HEK293 (cell line): ENCODE measurements around the gene GADD45GIP1.

Source experiments
- GLI2 ChIP-seq: fragments of 450-650 bp; formaldehyde crosslinking; IDR thresholded peaks from 2 replicates; pipeline ENCODE4; 2017; ENCODE audit warnings: missing biosample characterization, missing genetic modification characterization, low read depth, borderline replicate concordance
- GLI4 ChIP-seq: fragments of 450-650 bp; formaldehyde crosslinking; IDR thresholded peaks from 2 replicates; pipeline ENCODE4 v1.5.1; 2016; ENCODE audit warnings: missing biosample characterization, missing genetic modification characterization
- HOXC10 ChIP-seq: sonication (generic); formaldehyde crosslinking; IDR thresholded peaks from 2 replicates; pipeline ENCODE4 v1.8.1; 2023; ENCODE audit warnings: mild to moderate bottlenecking, missing genetic modification reagents
- KLF10 ChIP-seq: fragments of 450-650 bp; IDR thresholded peaks from 2 replicates; pipeline ENCODE4 v1.5.1; 2018; ENCODE audit warnings: missing biosample characterization, mild to moderate bottlenecking, missing genetic modification characterization
- MZF1 ChIP-seq: fragments of 450-650 bp; formaldehyde crosslinking; IDR thresholded peaks from 2 replicates; pipeline ENCODE4 v1.5.1; 2017; ENCODE audit warnings: missing biosample characterization, missing genetic modification characterization, borderline replicate concordance
- OSR2 ChIP-seq: fragments of 450-650 bp; formaldehyde crosslinking; IDR thresholded peaks from 2 replicates; pipeline ENCODE4 v1.5.1; 2016; ENCODE audit warnings: missing biosample characterization, missing genetic modification characterization
- OVOL3 ChIP-seq: fragments of 450-650 bp; formaldehyde crosslinking; IDR thresholded peaks from 2 replicates; pipeline ENCODE4 v1.5.1; 2016; ENCODE audit warnings: missing biosample characterization, missing genetic modification characterization
- ZBTB17 ChIP-seq: fragments of 450-650 bp; formaldehyde crosslinking; IDR thresholded peaks from 2 replicates; pipeline ENCODE4 v1.5.1; 2016; ENCODE audit warnings: missing biosample characterization, missing genetic modification characterization
- ZBTB7A ChIP-seq: fragments of 450-650 bp; formaldehyde crosslinking; IDR thresholded peaks from 2 replicates; pipeline ENCODE4 v1.5.1; 2016; ENCODE audit warnings: low read depth, missing biosample characterization, missing genetic modification characterization
- ZBTB8A ChIP-seq: fragments of 450-650 bp; formaldehyde crosslinking; IDR thresholded peaks from 2 replicates; pipeline ENCODE4 v1.5.1; 2016; ENCODE audit warnings: missing biosample characterization, missing genetic modification characterization
- ZNF138 ChIP-seq: fragments of 450-650 bp; formaldehyde crosslinking; IDR thresholded peaks from 2 replicates; pipeline ENCODE4 v1.5.1; 2016; ENCODE audit warnings: missing biosample characterization, missing genetic modification characterization, borderline replicate concordance
- ZNF2 ChIP-seq: fragments of 450-650 bp; formaldehyde crosslinking; IDR thresholded peaks from 2 replicates; pipeline ENCODE4 v1.5.1; 2016; ENCODE audit warnings: missing biosample characterization, missing genetic modification characterization
- ZNF214 ChIP-seq: fragments of 450-650 bp; formaldehyde crosslinking; IDR thresholded peaks from 2 replicates; pipeline ENCODE4 v1.5.1; 2017; ENCODE audit warnings: missing biosample characterization, mild to moderate bottlenecking, missing genetic modification characterization, borderline replicate concordance
- ZNF248 ChIP-seq: fragments of 450-650 bp; formaldehyde crosslinking; IDR thresholded peaks from 2 replicates; pipeline ENCODE4 v1.5.1; 2017; ENCODE audit warnings: missing biosample characterization, missing genetic modification characterization
- ZNF473 ChIP-seq: fragments of 450-650 bp; formaldehyde crosslinking; IDR thresholded peaks from 2 replicates; pipeline ENCODE4 v1.5.1; 2017; ENCODE audit warnings: missing biosample characterization, missing genetic modification characterization
- ZNF521 ChIP-seq: fragments of 450-650 bp; formaldehyde crosslinking; IDR thresholded peaks from 2 replicates; pipeline ENCODE4 v1.5.1; 2017; ENCODE audit warnings: missing biosample characterization, mild to moderate bottlenecking, missing genetic modification characterization
- ZNF529 ChIP-seq: fragments of 450-650 bp; formaldehyde crosslinking; IDR thresholded peaks from 2 replicates; pipeline ENCODE4 v1.5.1; 2017; ENCODE audit warnings: missing genetic modification characterization, missing biosample characterization; ENCODE audit not compliant: insufficient replicate concordance
- ZNF548 ChIP-seq: fragments of 450-650 bp; formaldehyde crosslinking; IDR thresholded peaks from 2 replicates; pipeline ENCODE4 v1.5.1; 2016; ENCODE audit warnings: missing biosample characterization, missing genetic modification characterization
- ZNF555 ChIP-seq: fragments of 450-650 bp; formaldehyde crosslinking; conservative IDR thresholded peaks from 2 replicates; pipeline ENCODE4 v1.5.1; 2017; ENCODE audit warnings: missing biosample characterization, mild to moderate bottlenecking, missing genetic modification characterization, inconsistent platforms
- ZNF561 ChIP-seq: fragments of 450-650 bp; IDR thresholded peaks from 2 replicates; pipeline ENCODE4 v1.5.1; 2018; ENCODE audit warnings: missing biosample characterization, missing genetic modification characterization, borderline replicate concordance
- ZNF629 ChIP-seq: fragments of 450-650 bp; formaldehyde crosslinking; IDR thresholded peaks from 2 replicates; pipeline ENCODE4 v1.5.1; 2017; ENCODE audit warnings: missing biosample characterization, missing genetic modification characterization
- ZNF639 ChIP-seq: fragments of 450-650 bp; formaldehyde crosslinking; IDR thresholded peaks from 2 replicates; pipeline ENCODE4 v1.5.1; 2016; ENCODE audit warnings: missing biosample characterization, missing genetic modification characterization
- ZXDB ChIP-seq: fragments of 450-650 bp; formaldehyde crosslinking; IDR thresholded peaks from 2 replicates; pipeline ENCODE4 v1.5.1; 2016; ENCODE audit warnings: missing biosample characterization, missing genetic modification characterization
- TF ChIP-seq, protein P1 (sequence below): fragments of 450-650 bp; formaldehyde crosslinking; IDR thresholded peaks from 2 replicates; pipeline ENCODE4 v1.5.1; 2017; ENCODE audit warnings: missing biosample characterization, missing genetic modification characterization
- TF ChIP-seq, protein P2 (sequence below): fragments of 450-650 bp; formaldehyde crosslinking; IDR thresholded peaks from 2 replicates; pipeline ENCODE4 v1.5.1; 2017; ENCODE audit warnings: missing biosample characterization, mild to moderate bottlenecking, missing genetic modification characterization, moderate library complexity
- TF ChIP-seq, protein P3 (sequence below): fragments of 450-650 bp; formaldehyde crosslinking; IDR thresholded peaks from 2 replicates; pipeline ENCODE4 v1.5.1; 2016; ENCODE audit warnings: missing biosample characterization, missing genetic modification characterization

The GADD45GIP1 gene

GRCh38 chr19:12992729-12993128, 35.7 kb upstream of the GADD45GIP1 start (continued):
- TF ChIP-seq ZNF2 (tag by site-specific recombination) (no peak), ZBTB7A (no peak), ZNF629 (tag by site-specific recombination) (0 out of 2 replicates have a peak, but pooled peaks have one; percentile 37), MZF1 (tag by site-specific recombination) (no peak; the same call in 1 of the 2 replicates), ZNF529 (tag by site-specific recombination) (no peak), ZBTB8A (tag by site-specific recombination) (peak; percentile 74), GLI4 (tag by site-specific recombination) (no peak), OSR2 (no peak), ZBTB17 (no peak), ZNF248 (tag by site-specific recombination) (no peak), ZNF639 (tag by site-specific recombination) (no peak), ZNF521 (tag by site-specific recombination) (no peak), ZXDB (peak; percentile 61), GLI2 (no peak; the same call in 1 of the 2 replicates), ZNF555 (no peak; the same call in 1 of the 2 replicates), KLF10 (tag by site-specific recombination) (no peak), OVOL3 (tag by site-specific recombination) (no peak), ZNF561 (tag by site-specific recombination) (no peak), ZNF473 (tag by site-specific recombination) (no peak), HOXC10 (CRISPR knock-in tag) (no peak), ZNF138 (tag by site-specific recombination) (no peak), ZNF548 (tag by site-specific recombination) (no peak), ZNF214 (tag by site-specific recombination) (no peak; the same call in 1 of the 2 replicates)
- TF ChIP-seq, protein P1, sequence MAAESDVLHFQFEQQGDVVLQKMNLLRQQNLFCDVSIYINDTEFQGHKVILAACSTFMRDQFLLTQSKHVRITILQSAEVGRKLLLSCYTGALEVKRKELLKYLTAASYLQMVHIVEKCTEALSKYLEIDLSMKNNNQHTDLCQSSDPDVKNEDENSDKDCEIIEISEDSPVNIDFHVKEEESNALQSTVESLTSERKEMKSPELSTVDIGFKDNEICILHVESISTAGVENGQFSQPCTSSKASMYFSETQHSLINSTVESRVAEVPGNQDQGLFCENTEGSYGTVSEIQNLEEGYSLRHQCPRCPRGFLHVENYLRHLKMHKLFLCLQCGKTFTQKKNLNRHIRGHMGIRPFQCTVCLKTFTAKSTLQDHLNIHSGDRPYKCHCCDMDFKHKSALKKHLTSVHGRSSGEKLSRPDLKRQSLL (tag by site-specific recombination), result no peak
- TF ChIP-seq, protein P2, sequence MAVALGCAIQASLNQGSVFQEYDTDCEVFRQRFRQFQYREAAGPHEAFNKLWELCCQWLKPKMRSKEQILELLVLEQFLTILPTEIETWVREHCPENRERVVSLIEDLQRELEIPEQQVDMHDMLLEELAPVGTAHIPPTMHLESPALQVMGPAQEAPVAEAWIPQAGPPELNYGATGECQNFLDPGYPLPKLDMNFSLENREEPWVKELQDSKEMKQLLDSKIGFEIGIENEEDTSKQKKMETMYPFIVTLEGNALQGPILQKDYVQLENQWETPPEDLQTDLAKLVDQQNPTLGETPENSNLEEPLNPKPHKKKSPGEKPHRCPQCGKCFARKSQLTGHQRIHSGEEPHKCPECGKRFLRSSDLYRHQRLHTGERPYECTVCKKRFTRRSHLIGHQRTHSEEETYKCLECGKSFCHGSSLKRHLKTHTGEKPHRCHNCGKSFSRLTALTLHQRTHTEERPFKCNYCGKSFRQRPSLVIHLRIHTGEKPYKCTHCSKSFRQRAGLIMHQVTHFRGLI (tag by site-specific recombination), result no peak
- TF ChIP-seq, protein P3, sequence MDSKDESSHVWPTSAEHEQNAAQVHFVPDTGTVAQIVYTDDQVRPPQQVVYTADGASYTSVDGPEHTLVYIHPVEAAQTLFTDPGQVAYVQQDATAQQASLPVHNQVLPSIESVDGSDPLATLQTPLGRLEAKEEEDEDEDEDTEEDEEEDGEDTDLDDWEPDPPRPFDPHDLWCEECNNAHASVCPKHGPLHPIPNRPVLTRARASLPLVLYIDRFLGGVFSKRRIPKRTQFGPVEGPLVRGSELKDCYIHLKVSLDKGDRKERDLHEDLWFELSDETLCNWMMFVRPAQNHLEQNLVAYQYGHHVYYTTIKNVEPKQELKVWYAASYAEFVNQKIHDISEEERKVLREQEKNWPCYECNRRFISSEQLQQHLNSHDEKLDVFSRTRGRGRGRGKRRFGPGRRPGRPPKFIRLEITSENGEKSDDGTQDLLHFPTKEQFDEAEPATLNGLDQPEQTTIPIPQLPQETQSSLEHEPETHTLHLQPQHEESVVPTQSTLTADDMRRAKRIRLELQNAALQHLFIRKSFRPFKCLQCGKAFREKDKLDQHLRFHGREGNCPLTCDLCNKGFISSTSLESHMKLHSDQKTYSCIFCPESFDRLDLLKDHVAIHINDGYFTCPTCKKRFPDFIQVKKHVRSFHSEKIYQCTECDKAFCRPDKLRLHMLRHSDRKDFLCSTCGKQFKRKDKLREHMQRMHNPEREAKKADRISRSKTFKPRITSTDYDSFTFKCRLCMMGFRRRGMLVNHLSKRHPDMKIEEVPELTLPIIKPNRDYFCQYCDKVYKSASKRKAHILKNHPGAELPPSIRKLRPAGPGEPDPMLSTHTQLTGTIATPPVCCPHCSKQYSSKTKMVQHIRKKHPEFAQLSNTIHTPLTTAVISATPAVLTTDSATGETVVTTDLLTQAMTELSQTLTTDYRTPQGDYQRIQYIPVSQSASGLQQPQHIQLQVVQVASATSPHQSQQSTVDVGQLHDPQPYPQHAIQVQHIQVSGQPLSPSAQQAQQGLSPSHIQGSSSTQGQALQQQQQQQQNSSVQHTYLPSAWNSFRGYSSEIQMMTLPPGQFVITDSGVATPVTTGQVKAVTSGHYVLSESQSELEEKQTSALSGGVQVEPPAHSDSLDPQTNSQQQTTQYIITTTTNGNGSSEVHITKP (tag by site-specific recombination), result no peak
- TF ChIP-seq, all 188 proteins: peak for 26
